GM19463 (cell line): ENCODE results near the gene CD5L.

Experiments
- ATAC-seq: cut with Tn5 transposase; IDR thresholded peaks from one replicate; pipeline ENCODE4 v1.9.1; 2021; ENCODE audit warnings: mild to moderate bottlenecking, moderate library complexity; ENCODE audit not compliant: unreplicated experiment

Gene CD5L

GRCh38 chr1:157841708-157842107, at the start of gene CD5L:
Gene CD5L (minus strand): TSS chr1:157841808. CDS start chr1:157841701, 107 bp downstream.
- ATAC-seq = no peak

GRCh38 chr1:157882580-157882979, 41.0 kb upstream of the CD5L start:
- no peak for ATAC-seq

GRCh38 chr1:157880621-157881020, 39.0 kb upstream of the CD5L start:
- ATAC-seq = no peak

- ATAC-seq = no peak
Observed at GRCh38 chr1:157878059-157878458, 36.5 kb upstream of the CD5L start.

- no peak for ATAC-seq
Observed at GRCh38 chr1:157870490-157870889, 28.9 kb upstream of the CD5L start.

GRCh38 chr1:157868654-157869053, 27.0 kb upstream of the CD5L start:
- no peak for ATAC-seq

GRCh38 chr1:157862114-157863070, 20.8 kb upstream of the CD5L start:
- ATAC-seq = no peak

- ATAC-seq = no peak
Observed at GRCh38 chr1:157856538-157856937, 14.9 kb upstream of the CD5L start.

GRCh38 chr1:157852476-157852875, 10.9 kb upstream of the CD5L start:
- no peak for ATAC-seq

GRCh38 chr1:157849229-157849875, 7.7 kb upstream of the CD5L start:
- no peak for ATAC-seq

GRCh38 chr1:157844089-157844830, 2.7 kb upstream of the CD5L start:
- ATAC-seq = no peak

GRCh38 chr1:157842939-157843338, 1.3 kb upstream of the CD5L start:
- ATAC-seq = no peak

GRCh38 chr1:157838966-157839365, 2.6 kb downstream of the CD5L start:
- no peak for ATAC-seq

GRCh38 chr1:157834430-157834829, 7.2 kb downstream of the CD5L start:
- no peak for ATAC-seq

- no peak for ATAC-seq
Observed at GRCh38 chr1:157833145-157833544, 8.5 kb downstream of the CD5L start.

GRCh38 chr1:157831968-157832626, 9.5 kb downstream of the CD5L start:
- ATAC-seq = no peak

GRCh38 chr1:157830887-157831286, 10.7 kb downstream of the CD5L start:
- no peak for ATAC-seq

GRCh38 chr1:157829711-157830110, 11.9 kb downstream of the CD5L start:
- ATAC-seq = no peak

GRCh38 chr1:157829210-157829609, 12.4 kb downstream of the CD5L start:
- no peak for ATAC-seq

- no peak for ATAC-seq
Observed at GRCh38 chr1:157820299-157820698, 21.3 kb downstream of the CD5L start.

GRCh38 chr1:157819896-157820295, 21.7 kb downstream of the CD5L start, which contains the start of gene FCRL1:
Gene FCRL1 (minus strand): TSS chr1:157820120. CDS start chr1:157820037, 83 bp downstream.
- no peak for ATAC-seq
